GM20000 (cell line): ENCODE data around the gene FBXW4.

ENCODE experiments used
- DNase-seq: peaks from one replicate; pipeline ENCODE4 v3.0.0; 2012; ENCODE audit warnings: low spot score
- TF ChIP-seq, protein P1 (sequence below): IDR thresholded peaks from 2 replicates; pipeline ENCODE4 v1.5.1; 2012; ENCODE audit warnings: mild to moderate bottlenecking, control low read depth; ENCODE audit errors: extremely low read depth, missing control alignments

The FBXW4 gene

DNA sequence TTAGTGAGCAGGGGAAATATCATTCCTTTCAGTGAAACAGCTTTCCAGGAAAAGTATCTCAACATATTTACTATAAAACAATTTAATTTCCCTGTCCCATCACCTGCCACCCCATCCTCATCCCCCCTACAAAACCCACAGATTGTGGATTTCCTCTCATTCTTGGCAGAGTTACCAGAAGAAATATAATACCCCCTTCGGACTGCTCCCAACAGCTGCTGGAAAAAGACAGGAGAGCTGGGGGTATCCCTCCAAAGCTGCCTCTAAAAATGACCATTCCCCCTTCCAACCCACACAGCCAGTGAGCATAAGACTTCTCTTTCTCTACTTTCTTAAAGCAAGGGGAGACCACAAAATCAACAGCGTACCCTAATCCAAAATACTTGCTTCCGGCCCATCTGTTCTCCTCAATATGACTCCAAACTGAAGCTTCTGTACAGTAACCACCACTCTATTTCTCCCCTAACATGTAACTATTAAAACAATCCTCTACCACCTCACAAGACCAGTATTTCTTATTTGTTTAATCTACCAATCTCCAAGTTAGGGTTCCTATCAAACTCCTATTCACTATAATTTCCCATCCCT is 7.8 kb downstream of the FBXW4 start:
- TF ChIP-seq, protein P1, sequence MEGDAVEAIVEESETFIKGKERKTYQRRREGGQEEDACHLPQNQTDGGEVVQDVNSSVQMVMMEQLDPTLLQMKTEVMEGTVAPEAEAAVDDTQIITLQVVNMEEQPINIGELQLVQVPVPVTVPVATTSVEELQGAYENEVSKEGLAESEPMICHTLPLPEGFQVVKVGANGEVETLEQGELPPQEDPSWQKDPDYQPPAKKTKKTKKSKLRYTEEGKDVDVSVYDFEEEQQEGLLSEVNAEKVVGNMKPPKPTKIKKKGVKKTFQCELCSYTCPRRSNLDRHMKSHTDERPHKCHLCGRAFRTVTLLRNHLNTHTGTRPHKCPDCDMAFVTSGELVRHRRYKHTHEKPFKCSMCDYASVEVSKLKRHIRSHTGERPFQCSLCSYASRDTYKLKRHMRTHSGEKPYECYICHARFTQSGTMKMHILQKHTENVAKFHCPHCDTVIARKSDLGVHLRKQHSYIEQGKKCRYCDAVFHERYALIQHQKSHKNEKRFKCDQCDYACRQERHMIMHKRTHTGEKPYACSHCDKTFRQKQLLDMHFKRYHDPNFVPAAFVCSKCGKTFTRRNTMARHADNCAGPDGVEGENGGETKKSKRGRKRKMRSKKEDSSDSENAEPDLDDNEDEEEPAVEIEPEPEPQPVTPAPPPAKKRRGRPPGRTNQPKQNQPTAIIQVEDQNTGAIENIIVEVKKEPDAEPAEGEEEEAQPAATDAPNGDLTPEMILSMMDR = no peak
- no peak for DNase-seq

DNA sequence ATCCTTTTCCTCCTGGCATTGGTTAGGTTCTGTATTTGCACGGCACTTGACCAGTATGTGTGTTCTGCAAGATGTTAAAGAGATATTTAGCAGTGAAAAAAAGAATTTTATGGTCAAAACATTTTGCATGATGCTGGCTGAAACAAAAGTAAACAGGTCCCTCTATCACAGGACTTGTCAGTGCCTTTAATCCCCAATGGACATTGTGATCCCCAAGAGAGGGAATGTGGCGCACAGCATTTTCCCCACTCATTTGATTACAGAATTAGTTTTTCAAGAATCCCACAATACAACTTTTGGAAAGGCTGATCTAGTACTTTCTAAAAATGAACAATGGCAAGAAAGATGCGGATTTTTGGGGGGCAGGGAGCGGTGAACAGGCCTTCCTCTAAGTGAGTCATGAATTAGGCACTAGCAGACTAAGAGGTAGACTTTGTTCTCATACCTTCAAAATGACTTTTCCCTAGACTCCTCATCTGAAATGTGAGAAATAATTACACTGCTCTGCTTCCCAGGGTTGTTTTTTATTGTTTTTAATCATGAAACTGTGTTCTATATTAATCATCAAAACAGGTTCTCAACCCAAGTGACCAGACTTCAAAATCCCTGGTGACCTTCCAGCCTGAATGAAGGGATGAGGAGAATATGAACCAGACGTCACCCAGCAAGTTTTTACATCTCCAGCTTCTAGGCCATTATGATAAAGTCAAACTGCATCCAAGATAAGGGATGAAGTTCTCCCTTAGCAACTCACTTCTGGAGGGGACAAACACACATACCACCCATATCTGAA is 8.6 kb downstream of the FBXW4 start:
- no peak for DNase-seq
- TF ChIP-seq, protein P1 = no peak

DNA sequence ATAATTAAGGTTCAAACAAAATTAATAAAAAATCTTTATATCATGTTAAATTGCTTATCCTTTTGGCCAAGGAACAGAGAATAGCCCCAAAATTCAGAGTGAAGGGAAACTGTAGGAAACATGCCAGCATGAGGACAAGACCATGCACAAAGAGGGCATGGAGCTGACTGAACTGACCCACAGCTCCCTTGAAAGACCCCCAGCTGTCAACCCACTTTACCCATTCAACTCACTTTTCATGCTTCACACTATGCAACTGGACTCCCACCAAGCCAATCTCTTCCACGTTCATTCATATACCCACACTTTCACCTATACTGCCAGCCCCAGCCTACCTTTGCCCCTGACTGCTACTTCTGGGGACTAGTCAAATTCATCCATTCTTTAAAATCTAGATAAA is 10.2 kb downstream of the FBXW4 start:
- TF ChIP-seq, protein P1 = no peak
- DNase-seq = no peak

DNA sequence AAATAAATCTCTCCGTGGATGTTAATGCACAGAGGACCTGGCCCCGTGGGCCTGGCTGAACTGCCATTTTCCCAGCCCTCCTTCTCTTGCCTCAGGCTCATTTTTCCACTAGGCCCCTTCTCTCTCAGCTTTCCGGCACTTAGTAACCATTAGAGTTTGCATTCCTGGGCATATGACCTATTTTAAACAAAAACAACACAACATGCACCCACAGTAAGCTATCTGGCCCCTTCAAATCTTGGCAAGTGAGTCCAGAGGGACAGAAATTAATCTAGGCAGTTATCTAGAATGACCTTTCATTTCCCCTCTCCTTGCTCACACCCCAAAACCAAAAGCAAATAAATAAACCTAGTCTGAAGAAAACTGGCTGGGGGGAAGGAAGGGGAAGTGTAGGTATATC is 11.7 kb downstream of the FBXW4 start:
- TF ChIP-seq, protein P1 = no peak
- DNase-seq = no peak

DNA sequence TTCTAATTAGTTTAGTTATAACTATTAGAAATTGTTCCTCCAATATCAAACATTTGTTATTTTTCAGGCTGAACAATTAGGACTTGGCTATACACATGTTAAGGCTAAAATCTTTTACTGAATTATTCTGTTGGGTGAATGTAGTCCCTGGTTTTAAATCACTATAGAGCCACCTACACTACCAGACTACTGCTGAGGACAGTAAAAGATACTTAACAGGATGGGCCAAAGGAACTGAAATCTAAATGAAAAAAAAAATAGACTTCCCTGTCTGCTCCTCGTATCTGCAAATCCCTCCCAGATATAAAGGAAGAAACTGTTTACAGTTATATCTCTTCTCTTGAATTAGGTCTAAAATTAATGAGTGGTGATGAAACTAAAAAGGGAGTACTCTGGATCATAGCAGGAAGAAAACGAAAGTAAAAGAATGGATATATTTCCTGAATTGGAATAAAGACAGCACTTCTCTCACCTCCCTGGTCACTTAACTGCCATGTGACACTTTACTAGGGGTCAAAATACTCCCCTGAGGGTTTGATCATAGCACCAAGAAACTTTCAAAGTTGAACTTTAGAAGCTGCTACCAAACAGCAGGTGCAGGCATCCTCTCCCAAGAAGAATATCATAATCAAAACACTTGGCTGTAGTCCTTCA is 12.7 kb downstream of the FBXW4 start:
- DNase-seq = no peak
- TF ChIP-seq, protein P1 = no peak

DNA sequence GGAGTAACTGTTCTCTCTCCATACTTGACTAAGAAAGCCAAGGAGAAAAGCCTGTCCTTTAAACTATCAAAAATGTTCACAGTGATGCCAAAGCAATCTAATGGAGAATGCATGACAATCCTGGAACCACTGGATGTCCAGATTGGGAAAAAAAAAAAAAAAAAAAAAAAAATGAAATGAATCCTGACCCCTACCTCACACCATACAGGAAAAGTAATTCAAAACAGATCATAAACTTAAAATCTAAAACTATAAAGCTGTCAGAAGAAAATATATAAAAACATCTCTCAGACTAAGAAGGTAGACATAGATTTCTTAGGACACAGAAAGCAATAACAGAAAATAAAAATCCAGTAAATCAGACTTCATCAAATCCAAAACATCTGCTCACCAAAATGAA is 18.4 kb downstream of the FBXW4 start:
- TF ChIP-seq, protein P1 = no peak
- DNase-seq = no peak

DNA sequence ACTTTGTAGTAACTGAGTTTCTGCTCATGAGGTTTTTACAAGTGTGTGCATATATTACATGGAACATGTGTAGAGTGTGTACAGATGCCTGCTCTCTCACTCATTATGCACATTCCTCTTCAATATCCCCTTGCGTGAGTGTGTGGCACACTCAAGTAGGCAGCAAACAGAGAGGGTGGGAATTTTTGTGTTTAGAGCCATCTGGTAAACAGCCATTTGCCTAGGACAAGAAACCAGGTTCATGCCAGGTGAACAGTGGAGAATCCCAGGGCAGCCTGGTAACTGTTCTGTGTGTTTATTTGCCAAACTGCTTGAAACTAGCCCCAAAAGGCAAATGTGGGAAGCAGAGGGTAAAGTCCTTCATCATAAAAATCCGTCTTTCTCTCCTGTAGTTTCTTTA is 19.9 kb downstream of the FBXW4 start:
- no peak for DNase-seq
- TF ChIP-seq, protein P1 = no peak
